ENCODE results near the gene DMD.

Gene DMD

GRCh38 chrX:31154946-31155345 is 2056.4 kb downstream of the DMD start:
- DNase-seq: no peak

GRCh38 chrX:31153475-31154047 is 2057.8 kb downstream of the DMD start:
- DNase-seq: no peak

- no peak for DNase-seq
Observed at GRCh38 chrX:31147175-31147574, 2064.2 kb downstream of the DMD start.

- no peak for DNase-seq
Observed at GRCh38 chrX:31139961-31140360, 2071.4 kb downstream of the DMD start.

GRCh38 chrX:31138124-31138523 is 2073.2 kb downstream of the DMD start:
- DNase-seq: no peak

GRCh38 chrX:31136144-31136611 is 2075.2 kb downstream of the DMD start:
- DNase-seq: no peak

GRCh38 chrX:31132821-31133241 is 2078.5 kb downstream of the DMD start:
- no peak for DNase-seq

GRCh38 chrX:31130457-31131220 is 2080.7 kb downstream of the DMD start:
- no peak for DNase-seq

GRCh38 chrX:31128855-31129254 is 2082.5 kb downstream of the DMD start:
- no peak for DNase-seq

GRCh38 chrX:31127716-31128115 is 2083.6 kb downstream of the DMD start:
- no peak for DNase-seq

GRCh38 chrX:31126205-31126604 is 2085.1 kb downstream of the DMD start:
- peak; percentile 43 for DNase-seq

GRCh38 chrX:31124536-31124935 is 2086.8 kb downstream of the DMD start:
- no peak for DNase-seq

- DNase-seq: no peak
Observed at GRCh38 chrX:31123335-31123734, 2088.0 kb downstream of the DMD start.

GRCh38 chrX:31117266-31117665 is 2094.1 kb downstream of the DMD start:
- no peak for DNase-seq

GRCh38 chrX:31115398-31115797 is 2096.0 kb downstream of the DMD start:
- no peak for DNase-seq

- DNase-seq: no peak
Observed at GRCh38 chrX:31114858-31115257, 2096.5 kb downstream of the DMD start.

- peak; percentile 9 for DNase-seq
Observed at GRCh38 chrX:31112226-31112999, 2098.9 kb downstream of the DMD start.

GRCh38 chrX:31110657-31111056 is 2100.7 kb downstream of the DMD start:
- no peak for DNase-seq

GRCh38 chrX:31099536-31100090 is 2111.7 kb downstream of the DMD start:
- DNase-seq: no peak

- DNase-seq: no peak
Observed at GRCh38 chrX:31098079-31098478, 2113.3 kb downstream of the DMD start.

- DNase-seq: no peak
Observed at GRCh38 chrX:31093639-31093975, 2117.7 kb downstream of the DMD start.

- DNase-seq: no peak
Observed at GRCh38 chrX:31092970-31093638, 2118.2 kb downstream of the DMD start.

GRCh38 chrX:31092476-31092875 is 2118.9 kb downstream of the DMD start:
- peak; percentile 0 for DNase-seq

All from fibroblast of skin of back (primary cell).